H9 (cell line): ENCODE measurements around the gene DDX1. TPM values are rescaled to one million over a fixed set of nuclear protein-coding genes. Genes with fewer than 3 reads are reported as not detected.
A peak's percentile ranks its signal among the peaks of the same experiment; 100 is the strongest.

Experiments used
- DNase-seq: peaks from one replicate; pipeline ENCODE4 v3.0.0-alpha.2; 2017
- H2AFZ ChIP-seq: one replicate; pipeline ENCODE4 v1.6.1; 2013; ENCODE audit warnings: mild to moderate bottlenecking, low read length, control low read depth, moderate library complexity
- H2AK5ac ChIP-seq: 2 replicates; pipeline ENCODE4 v1.6.1; 2013; ENCODE audit warnings: low read length, control low read depth, mixed read lengths; ENCODE audit not compliant: insufficient read length
- H2BK120ac ChIP-seq: one replicate; pipeline ENCODE4 v1.6.1; 2013; ENCODE audit warnings: low read depth, mild to moderate bottlenecking, low read length, control low read depth, inconsistent platforms; ENCODE audit not compliant: poor library complexity, severe bottlenecking
- H2BK12ac ChIP-seq: 2 replicates; pipeline ENCODE4 v1.6.1; 2013; ENCODE audit warnings: low read length, control low read depth, mixed read lengths, low read depth; ENCODE audit not compliant: insufficient read length
- H2BK15ac ChIP-seq: 2 replicates; pipeline ENCODE4 v1.6.1; 2013; ENCODE audit warnings: low read depth, low read length, control low read depth
- H2BK20ac ChIP-seq: one replicate; pipeline ENCODE4 v1.6.1; 2013; ENCODE audit warnings: low read depth, mild to moderate bottlenecking, low read length, control low read depth, inconsistent platforms; ENCODE audit not compliant: poor library complexity, severe bottlenecking
- H2BK5ac ChIP-seq: 2 replicates; pipeline ENCODE4 v1.6.1; 2013; ENCODE audit warnings: low read length, control low read depth, mixed read lengths; ENCODE audit not compliant: insufficient read length
- H3K14ac ChIP-seq: 2 replicates; pipeline ENCODE4 v1.6.1; 2013; ENCODE audit warnings: low read length, control low read depth; ENCODE audit not compliant: insufficient read depth
- H3K18ac ChIP-seq: 2 replicates; pipeline ENCODE4 v1.6.1; 2013; ENCODE audit warnings: low read depth, mild to moderate bottlenecking, mixed read lengths, low read length, control low read depth; ENCODE audit not compliant: insufficient read length
- H3K23ac ChIP-seq: 2 replicates; pipeline ENCODE4 v1.6.1; 2013; ENCODE audit warnings: low read length, control low read depth, mixed read lengths, low read depth; ENCODE audit not compliant: insufficient read length
- H3K23me2 ChIP-seq: 2 replicates; pipeline ENCODE4 v1.6.1; 2013; ENCODE audit warnings: low read depth, mild to moderate bottlenecking, mixed read lengths, low read length, control low read depth; ENCODE audit not compliant: insufficient read length, poor library complexity, severe bottlenecking
- H3K27ac ChIP-seq: 2 replicates; pipeline ENCODE4 v1.5.1; 2013; ENCODE audit warnings: low read length, control low read depth, mixed read lengths, low read depth; ENCODE audit not compliant: insufficient read length
- H3K27me3 ChIP-seq: 2 replicates; pipeline ENCODE4 v1.6.1; 2013; ENCODE audit warnings: low read length, control low read depth, inconsistent platforms; ENCODE audit not compliant: insufficient read depth
- H3K4ac ChIP-seq: 2 replicates; pipeline ENCODE4 v1.6.1; 2013; ENCODE audit warnings: low read depth, mild to moderate bottlenecking, control low read depth, inconsistent platforms, low read length, moderate library complexity
- H3K4me1 ChIP-seq: 2 replicates; pipeline ENCODE4 v1.6.1; 2013; ENCODE audit warnings: low read length, control low read depth, inconsistent platforms; ENCODE audit not compliant: insufficient read depth
- H3K4me2 ChIP-seq: 2 replicates; pipeline ENCODE4 v1.6.1; 2013; ENCODE audit warnings: low read length, control low read depth, mixed read lengths; ENCODE audit not compliant: insufficient read length, insufficient read depth
- H3K56ac ChIP-seq: 2 replicates; pipeline ENCODE4 v1.6.1; 2013; ENCODE audit warnings: low read depth, mild to moderate bottlenecking, mixed read lengths, low read length, control low read depth; ENCODE audit not compliant: insufficient read length
- H3K79me1 ChIP-seq: 2 replicates; pipeline ENCODE4 v1.6.1; 2013; ENCODE audit warnings: low read depth, mild to moderate bottlenecking, moderate library complexity, low read length, control low read depth, inconsistent platforms; ENCODE audit not compliant: insufficient read depth, poor library complexity, severe bottlenecking
- H3K79me2 ChIP-seq: 2 replicates; pipeline ENCODE4 v1.6.1; 2013; ENCODE audit warnings: low read length, control low read depth, inconsistent platforms; ENCODE audit not compliant: insufficient read depth
- H3K9ac ChIP-seq: 2 replicates; pipeline ENCODE4 v1.6.1; 2013; ENCODE audit warnings: low read length, control low read depth, mixed read lengths; ENCODE audit not compliant: insufficient read length; ENCODE audit errors: extremely low read depth
- H3K9me3 ChIP-seq: one replicate; pipeline ENCODE4 v1.6.1; 2013; ENCODE audit warnings: low read depth, low read length, inconsistent platforms; ENCODE audit not compliant: control insufficient read depth
- H3T11ph ChIP-seq: one replicate; pipeline ENCODE4 v1.6.1; 2013; ENCODE audit warnings: mild to moderate bottlenecking, low read length, control low read depth, inconsistent platforms
- H4K20me1 ChIP-seq: one replicate; pipeline ENCODE4 v1.6.1; 2013; ENCODE audit not compliant: control insufficient read depth, insufficient read length, insufficient read depth
- H4K5ac ChIP-seq: 2 replicates; pipeline ENCODE4 v1.6.1; 2013; ENCODE audit warnings: low read depth, mild to moderate bottlenecking, mixed read lengths, low read length, control low read depth; ENCODE audit not compliant: insufficient read length
- H4K8ac ChIP-seq: replicated peaks from 2 replicates; pipeline ENCODE4 v1.6.1; 2013; ENCODE audit warnings: low read length, control low read depth, mixed read lengths, low read depth; ENCODE audit not compliant: insufficient read length
- H4K91ac ChIP-seq: 2 replicates; pipeline ENCODE4 v1.6.1; 2013; ENCODE audit warnings: low read depth, mild to moderate bottlenecking, moderate library complexity, mixed read lengths, low read length, control low read depth; ENCODE audit not compliant: insufficient read length
- H3K27ac Mint-ChIP-seq, 3 experiments: 2 replicates in 2 of 3; 3 replicates in 1 of 3; pipeline ENCODE4 v1.8.0; 2020 to 2021; ENCODE audit warnings: mixed read lengths in 3 of 3, mild to moderate bottlenecking in 1 of 3, moderate library complexity in 1 of 3
- H3K27me3 Mint-ChIP-seq: 2 replicates; pipeline ENCODE4 v1.8.0; 2021; ENCODE audit warnings: low read depth, mild to moderate bottlenecking, moderate library complexity, mixed read lengths
- H3K36me3 Mint-ChIP-seq, 3 experiments: 2 replicates in 2 of 3; 3 replicates in 1 of 3; pipeline ENCODE4 v1.8.0; 2020 to 2021; ENCODE audit warnings: low read depth in 3 of 3, mixed read lengths in 3 of 3; ENCODE audit not compliant: insufficient read depth in 1 of 3
- H3K4me1 Mint-ChIP-seq, 2 experiments: 2 replicates each; pipeline ENCODE4 v1.8.0; 2020; ENCODE audit warnings: mixed read lengths in 2 of 2
- H3K4me3 Mint-ChIP-seq, 2 experiments: 2 replicates in 1 of 2; 3 replicates in 1 of 2; pipeline ENCODE4 v1.8.0; 2020 to 2021; ENCODE audit warnings: mild to moderate bottlenecking in 2 of 2, mixed read lengths in 2 of 2, moderate library complexity in 1 of 2
- H3K9me3 Mint-ChIP-seq, 2 experiments: 2 replicates in 1 of 2; 3 replicates in 1 of 2; pipeline ENCODE4 v1.8.0; 2020; ENCODE audit warnings: mild to moderate bottlenecking in 2 of 2, mixed read lengths in 2 of 2, moderate library complexity in 1 of 2
- WGBS: extraction: QIAGEN DNeasy Blood & Tissue Kit; methylation state at CpG from one replicate; pipeline ENCODE4 v1.1.7; 2013; ENCODE audit warnings: missing lambda C conversion rate, low lambda C conversion rate, mixed read lengths; ENCODE audit not compliant: insufficient read length; ENCODE audit errors: extremely low coverage; 5-methylcytosine and 5-hydroxymethylcytosine counted together
- total RNA-seq: library from RNA; stranded (reverse); gene quantifications from 2 replicates; pipeline ENCODE4 v1.2.1, GENCODE V29; 2021
- TF ChIP-seq, protein P1 (sequence below): fragments of 200-600 bp; sonication (generic); conservative IDR thresholded peaks from 3 replicates; pipeline ENCODE4 v1.8.0; 2021; ENCODE audit warnings: antibody characterized with exemption, mild to moderate bottlenecking

The DDX1 gene
- total RNA-seq, 1 experiment from 2014 or later = 120 TPM

DNA sequence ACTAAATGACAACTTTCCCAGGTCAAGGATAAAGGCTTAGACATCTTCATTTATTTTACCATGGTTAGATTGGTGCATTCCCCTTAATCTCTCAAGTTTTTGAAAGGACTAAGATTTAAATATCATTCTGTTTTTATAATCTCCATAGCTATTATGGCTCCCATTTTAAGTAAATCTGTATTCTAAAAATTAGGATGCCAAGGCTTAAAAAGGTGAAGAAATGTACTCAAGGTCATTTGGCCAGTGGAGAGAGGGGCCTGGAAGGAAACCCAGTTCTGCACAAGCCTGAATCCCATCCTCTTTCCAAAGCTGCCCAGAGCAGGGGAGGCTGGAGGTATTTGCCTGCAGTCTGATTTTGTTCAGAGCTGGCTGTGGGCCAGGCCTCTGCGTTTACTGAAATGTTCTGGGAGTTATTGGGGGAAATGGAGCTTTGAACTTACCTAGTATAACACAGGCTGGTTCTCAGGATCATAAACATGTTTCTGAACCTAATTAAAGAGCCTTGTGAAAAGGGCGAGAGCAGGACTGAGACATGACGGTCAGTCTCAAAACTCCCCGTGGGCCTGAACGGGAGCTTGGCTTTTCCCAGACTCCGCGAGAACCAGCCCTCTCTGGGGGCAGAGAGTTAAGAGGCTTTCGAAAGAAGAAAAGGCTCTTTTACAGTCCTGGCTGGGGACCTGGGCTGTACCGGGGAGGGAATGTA lies 85.6 kb downstream of the DDX1 start:
- Histone ChIP-seq H3K18ac (no peak overlapping the region), H3K9me3 (no peaks in the 10 kb centered on the region), H3K79me2 (no peaks in the 10 kb centered on the region), H4K5ac (no peak overlapping the region), H2BK12ac (no peak overlapping the region), H2BK5ac (no peak overlapping the region), H3K56ac (no peak overlapping the region), H3K14ac (no peak overlapping the region), H2BK120ac (no peak overlapping the region), H3K23ac (no peak overlapping the region), H4K20me1 (no peaks in the 10 kb centered on the region), H3K4ac (no peak overlapping the region), H3T11ph (no peak overlapping the region), H3K79me1 (no peaks in the 10 kb centered on the region), H3K27ac (no peak overlapping the region), H3K4me2 (no peak overlapping the region), H2AK5ac (no peak overlapping the region), H2BK15ac (no peak overlapping the region), H3K4me1 (no peaks in the 10 kb centered on the region; the same call in 1 of the 2 replicates), H4K91ac (no peak overlapping the region), H2AFZ (no peak overlapping the region), H3K27me3 (no peaks in the 10 kb centered on the region), H3K23me2 (no peaks in the 10 kb centered on the region), H4K8ac (no peak overlapping the region), H2BK20ac (no peak overlapping the region), H3K9ac (no peak overlapping the region)
- peaks cover 2% of the 10 kb centered on the region; the same call in 1 of the 2 replicates for H3K27me3 Mint-ChIP-seq
- TF ChIP-seq, protein P1, sequence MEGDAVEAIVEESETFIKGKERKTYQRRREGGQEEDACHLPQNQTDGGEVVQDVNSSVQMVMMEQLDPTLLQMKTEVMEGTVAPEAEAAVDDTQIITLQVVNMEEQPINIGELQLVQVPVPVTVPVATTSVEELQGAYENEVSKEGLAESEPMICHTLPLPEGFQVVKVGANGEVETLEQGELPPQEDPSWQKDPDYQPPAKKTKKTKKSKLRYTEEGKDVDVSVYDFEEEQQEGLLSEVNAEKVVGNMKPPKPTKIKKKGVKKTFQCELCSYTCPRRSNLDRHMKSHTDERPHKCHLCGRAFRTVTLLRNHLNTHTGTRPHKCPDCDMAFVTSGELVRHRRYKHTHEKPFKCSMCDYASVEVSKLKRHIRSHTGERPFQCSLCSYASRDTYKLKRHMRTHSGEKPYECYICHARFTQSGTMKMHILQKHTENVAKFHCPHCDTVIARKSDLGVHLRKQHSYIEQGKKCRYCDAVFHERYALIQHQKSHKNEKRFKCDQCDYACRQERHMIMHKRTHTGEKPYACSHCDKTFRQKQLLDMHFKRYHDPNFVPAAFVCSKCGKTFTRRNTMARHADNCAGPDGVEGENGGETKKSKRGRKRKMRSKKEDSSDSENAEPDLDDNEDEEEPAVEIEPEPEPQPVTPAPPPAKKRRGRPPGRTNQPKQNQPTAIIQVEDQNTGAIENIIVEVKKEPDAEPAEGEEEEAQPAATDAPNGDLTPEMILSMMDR = no peak
- no CpG with 5 or more reads among the region's 9 CpGs for WGBS
- peaks cover 5 to 27% (median 8%) of the 10 kb centered on the region in 3 experiments; a peak in 6 of 7 replicates for H3K36me3 Mint-ChIP-seq
- H3K4me3 Mint-ChIP-seq = no peak overlapping the region
- peak overlapping the region in 1 of 3 experiments; percentile 32; a peak in 1 of 7 replicates for H3K27ac Mint-ChIP-seq
- no peak for DNase-seq
- H3K9me3 Mint-ChIP-seq = peaks cover 21 to 23% of the 10 kb centered on the region in 2 experiments
- peaks cover 10 to 19% of the 10 kb centered on the region in 2 experiments; a peak in 3 of 4 replicates for H3K4me1 Mint-ChIP-seq
